CD4-positive, alpha-beta T cell treated with Interleukin-6 at 100 ng/mL for 8 hours (primary cell): ENCODE results near the gene INHA.

Experiments used
- DNase-seq: peaks from one replicate; pipeline ENCODE4 v3.0.0-alpha.2; 2020; ENCODE audit warnings: mixed read lengths, low spot score

The INHA gene

GRCh38 chr2:219540784-219541504, 31.2 kb upstream of the INHA start:
- no peak for DNase-seq

- peak; percentile 85 for DNase-seq
These were observed 30.4 kb upstream of the INHA start for GRCh38 chr2:219541611-219542180.

GRCh38 chr2:219542931-219543595, 29.0 kb upstream of the INHA start:
- DNase-seq, result no peak

- peak; percentile 96 for DNase-seq
These were observed 28.3 kb upstream of the INHA start, which contains the start of the genes CHPF and TMEM198 for GRCh38 chr2:219543596-219544358. Gene CHPF, minus strand, starts transcription at chr2:219543809. Its CDS starts 271 bp downstream, at chr2:219543538. Gene TMEM198, plus strand, starts transcription at chr2:219544028. Its CDS starts 700 bp downstream, at chr2:219544728.

GRCh38 chr2:219544567-219544966, 27.5 kb upstream of the INHA start:
- no peak for DNase-seq

- no peak for DNase-seq
These were observed 26.7 kb upstream of the INHA start for GRCh38 chr2:219545295-219545942.

GRCh38 chr2:219545943-219546352, 26.2 kb upstream of the INHA start:
- DNase-seq, result no peak

GRCh38 chr2:219547621-219548020, 24.5 kb upstream of the INHA start:
- DNase-seq, result no peak

- no peak for DNase-seq
These were observed 23.1 kb upstream of the INHA start for GRCh38 chr2:219548990-219549389.

GRCh38 chr2:219549619-219550018, 22.5 kb upstream of the INHA start:
- DNase-seq, result no peak

GRCh38 chr2:219551441-219552381, 20.4 kb upstream of the INHA start:
- DNase-seq, result no peak

- peak; percentile 65 for DNase-seq
These were observed 19.5 kb upstream of the INHA start for GRCh38 chr2:219552382-219553167.

- no peak for DNase-seq
These were observed 19.0 kb upstream of the INHA start for GRCh38 chr2:219553168-219553417.

- no peak for DNase-seq
These were observed 18.6 kb upstream of the INHA start for GRCh38 chr2:219553463-219553963.

GRCh38 chr2:219554350-219554749, 17.8 kb upstream of the INHA start:
- no peak for DNase-seq

GRCh38 chr2:219555956-219556355, 16.2 kb upstream of the INHA start:
- DNase-seq, result no peak

GRCh38 chr2:219556413-219556812, 15.7 kb upstream of the INHA start:
- DNase-seq, result no peak

GRCh38 chr2:219557320-219557719, 14.8 kb upstream of the INHA start:
- no peak for DNase-seq

GRCh38 chr2:219557791-219558785, 14.0 kb upstream of the INHA start:
- DNase-seq, result no peak
